ENCODE measurements around the gene MEGF8. TPM values are rescaled to one million over a fixed set of nuclear protein-coding genes. Genes with fewer than 3 reads are reported as not detected.

MEGF8 gene
- total and polyA plus RNA-seq, 2 of the 13 experiments (the other 11 are each of a cell fraction or from before 2014, with no cell fraction given) = 4.0 to 8.8 TPM

- TF ChIP-seq ZNF670 (CRISPR knock-in tag; IDR thresholded peaks at IDR 0.05; ENCODE audit: borderline replicate concordance) (no peak), ZNF143 (CRISPR knock-in tag; IDR thresholded peaks at IDR 0.05) (peak; percentile 46; the same call in 1 of the 2 replicates), HNRNPLL (IDR thresholded peaks at IDR 0.05; ENCODE audit: low read depth, low read length, poor library complexity, severe bottlenecking) (peak; percentile 15), XRCC5 (optimal IDR thresholded peaks at IDR 0.05; ENCODE audit: low read length) (peak; percentile 86), MTA1 (CRISPR knock-in tag; IDR thresholded peaks at IDR 0.05; ENCODE audit: borderline replicate concordance) (no peak), TAF15 (IDR thresholded peaks at IDR 0.05; ENCODE audit: low read depth, low read length, poor library complexity, severe bottlenecking) (no peak), IRX3 (CRISPR knock-in tag; IDR thresholded peaks at IDR 0.05; ENCODE audit: borderline replicate concordance, low read depth) (no peak), SYNCRIP (IDR thresholded peaks at IDR 0.05; ENCODE audit: insufficient read depth, low read depth, low read length) (no peak), NR2F1 (CRISPR knock-in tag; IDR thresholded peaks at IDR 0.05) (no peak), E2F2 (CRISPR knock-in tag; IDR thresholded peaks at IDR 0.05; ENCODE audit: borderline replicate concordance) (no peak), ZNF646 (CRISPR knock-in tag; IDR thresholded peaks at IDR 0.05) (no peak), ZNF329 (CRISPR knock-in tag; IDR thresholded peaks at IDR 0.05; ENCODE audit: low read depth) (no peak), SALL2 (CRISPR knock-in tag; IDR thresholded peaks at IDR 0.05) (0 out of 2 replicates have a peak, but pooled peaks have one; percentile 25), ZNF276 (CRISPR knock-in tag; IDR thresholded peaks at IDR 0.05; ENCODE audit: low read depth) (no peak), ZNF296 (CRISPR knock-in tag; conservative IDR thresholded peaks at IDR 0.05) (no peak), DR1 (CRISPR knock-in tag; IDR thresholded peaks at IDR 0.05) (0 out of 2 replicates have a peak, but pooled peaks have one; percentile 34), ATAD3A (CRISPR knock-in tag; IDR thresholded peaks at IDR 0.05) (no peak), ZNF740 (CRISPR knock-in tag; IDR thresholded peaks at IDR 0.05) (0 out of 2 replicates have a peak, but pooled peaks have one; percentile 39)
These were observed 34.7 kb upstream of the MEGF8 start (continued) for GRCh38 chr19:42290523-42291434.
